Measurements from ENCODE around the gene CCL18.

GRCh38 chr17:36086791-36087190 is 22.7 kb downstream of the CCL18 start:
- TF ChIP-seq TAF1 (IDR thresholded peaks at IDR 0.05; ENCODE audit: borderline replicate concordance, low read depth, low read length) (no peak), USF1 (IDR thresholded peaks at IDR 0.05; ENCODE audit: borderline replicate concordance, low read depth) (no peak), CTCF (IDR thresholded peaks at IDR 0.05) (no peak), YY1 (IDR thresholded peaks at IDR 0.05; ENCODE audit: low read depth) (no peak), EP300 (IDR thresholded peaks at IDR 0.05; ENCODE audit: borderline replicate concordance in 1 of 2, low read depth in 1 of 2, low read length in 1 of 2) (no peak), TCF12 (IDR thresholded peaks at IDR 0.05) (no peak), POLR2AphosphoS5 (IDR thresholded peaks at IDR 0.05; ENCODE audit: low read depth, low read length) (no peak), SMC3 (IDR thresholded peaks at IDR 0.05; ENCODE audit: low read depth, low read length) (no peak), SIN3A (IDR thresholded peaks at IDR 0.05; ENCODE audit: borderline replicate concordance, low read depth, low read length) (no peak)
